Hepatocyte (in vitro differentiated cells): Measurements from ENCODE around the gene MEIKIN.

Experiments used
- CTCF ChIP-seq: fragments of 200-600 bp; sonication (generic); IDR thresholded peaks from 2 replicates; pipeline ENCODE4 v1.5.1; 2016; ENCODE audit warnings: antibody characterized with exemption, mild to moderate bottlenecking; ENCODE audit not compliant: poor library complexity
- EZH2 ChIP-seq: fragments of 200-600 bp; sonication (generic); IDR thresholded peaks from 2 replicates; pipeline ENCODE4 v1.6.1; 2016; ENCODE audit warnings: antibody characterized with exemption, mild to moderate bottlenecking, borderline replicate concordance
- EZH2phosphoT487 ChIP-seq: fragments of 200-600 bp; sonication (generic); IDR thresholded peaks from one replicate; pipeline ENCODE4 v1.6.1; 2018; ENCODE audit warnings: antibody characterized with exemption, mild to moderate bottlenecking, low read depth, moderate library complexity; ENCODE audit not compliant: unreplicated experiment, severe bottlenecking

- no peak for TF ChIP-seq CTCF
- no peak for TF ChIP-seq EZH2
- TF ChIP-seq EZH2phosphoT487 = no peak
These were observed 3.4 kb downstream of the MEIKIN start for GRCh38 chr5:131942016-131942415.
